ENCODE measurements around the gene VWA3A. TPM values are rescaled to one million over a fixed set of nuclear protein-coding genes. Genes with fewer than 3 reads are reported as not detected.

The VWA3A gene
- total RNA-seq, 1 experiment from 2014 or later = not detected

DNA sequence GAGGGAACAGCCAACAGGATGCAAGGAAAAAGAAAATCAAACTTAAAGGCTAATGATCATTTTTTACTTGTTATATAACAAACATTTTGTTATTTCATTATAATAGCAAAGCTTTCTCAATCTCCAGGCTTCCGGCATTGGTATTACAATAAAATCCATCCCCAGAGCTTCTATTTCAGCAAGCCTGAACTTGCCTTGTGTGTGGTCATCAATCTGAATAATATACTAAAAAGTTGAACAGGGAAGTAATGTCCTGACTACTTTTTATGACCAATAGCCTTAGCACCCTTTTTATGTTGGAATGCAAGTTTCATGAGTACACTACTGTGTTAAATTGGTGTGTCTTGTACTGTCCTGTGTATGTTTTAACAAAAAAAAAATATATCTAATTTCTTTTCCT, 27.1 kb upstream of the VWA3A start:
- POLR2A ChIA-PET = no interaction called here

DNA sequence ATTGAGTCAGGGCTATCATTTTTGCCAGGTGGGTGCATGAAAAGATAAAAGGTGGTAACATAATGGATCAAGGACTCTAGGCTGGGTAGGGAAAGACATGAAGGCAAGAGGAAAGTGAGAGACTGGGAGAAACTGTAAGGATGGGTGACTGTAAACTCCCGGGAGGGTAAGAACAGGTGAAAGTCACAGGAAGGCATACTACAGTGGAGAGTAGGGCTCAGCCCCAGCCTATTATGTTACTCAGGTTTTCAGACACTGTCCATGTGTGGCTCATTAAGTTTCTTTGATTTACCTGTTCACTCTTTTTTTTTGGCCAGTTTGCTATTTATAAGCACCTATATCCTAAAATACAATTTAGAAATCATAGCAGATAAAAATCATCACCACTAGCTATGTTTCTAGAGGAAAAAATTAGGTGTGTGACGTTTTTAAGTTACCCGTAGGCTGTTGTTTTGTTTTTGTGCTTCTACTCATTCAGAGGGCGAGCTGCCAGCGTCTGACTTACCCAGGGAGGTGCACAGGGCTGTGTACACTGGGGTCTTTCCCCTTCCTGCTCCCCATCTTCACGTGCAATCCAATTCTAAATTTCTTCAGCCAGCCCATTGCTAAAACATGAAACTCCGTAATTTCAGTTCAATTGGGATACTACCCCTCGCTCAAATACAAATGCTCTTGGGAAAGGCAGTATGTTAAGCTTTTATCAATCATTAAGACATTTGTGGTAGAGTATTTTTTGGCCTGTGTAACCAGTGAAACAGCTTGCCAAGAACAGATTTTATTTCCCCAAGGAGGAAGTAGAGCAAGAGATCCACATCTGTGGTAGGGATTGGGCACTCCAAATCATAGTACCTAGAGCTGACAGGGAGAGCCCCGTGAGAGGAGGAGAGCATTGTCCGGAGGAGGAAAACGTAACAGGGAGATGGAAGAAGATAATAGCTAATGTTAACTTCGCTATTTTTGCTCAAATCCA, 21.7 kb upstream of the VWA3A start:
- ATAC-seq = peak; percentile 45
- Histone ChIP-seq H3K36me3 (ENCODE audit: control insufficient read depth, insufficient read depth, low read length) (no peaks in the 10 kb centered on the region), H3K9me3 (ENCODE audit: control insufficient read depth, insufficient read depth, low read depth, low read length) (peaks cover 13% of the 10 kb centered on the region; the same call in 1 of the 2 replicates), H3K4me1 (ENCODE audit: control insufficient read depth, insufficient read depth, low read length) (peaks cover 32% of the 10 kb centered on the region), H3K27me3 (ENCODE audit: control insufficient read depth, insufficient read depth, low read length) (no peaks in the 10 kb centered on the region), H3K27ac (ENCODE audit: low read length) (peak overlapping the region; percentile 48), H3K4me3 (ENCODE audit: low read depth in 2 of 2, low read length in 2 of 2) (no peak overlapping the region)
- in situ Hi-C loops (cut with HindIII; ENCODE audit: low pct_unique_long_range_greater_than_20kb, low sequenced_read_pairs) (no loop called here), intact Hi-C loops (cut with micrococcal nuclease; ENCODE audit: unreplicated experiment) (no loop called here)
- ChIA-PET POLR2A (interaction anchor here (0.6 kb wide), 1 partner anchor 69 kb away, joined by 3 read pairs; no protein-coding TSS in a partner anchor), CTCF (interaction anchor here (0.9 kb wide), 1 partner anchor 29 kb away, joined by 5 read pairs; no protein-coding TSS in a partner anchor)
- TF ChIP-seq, protein P1, sequence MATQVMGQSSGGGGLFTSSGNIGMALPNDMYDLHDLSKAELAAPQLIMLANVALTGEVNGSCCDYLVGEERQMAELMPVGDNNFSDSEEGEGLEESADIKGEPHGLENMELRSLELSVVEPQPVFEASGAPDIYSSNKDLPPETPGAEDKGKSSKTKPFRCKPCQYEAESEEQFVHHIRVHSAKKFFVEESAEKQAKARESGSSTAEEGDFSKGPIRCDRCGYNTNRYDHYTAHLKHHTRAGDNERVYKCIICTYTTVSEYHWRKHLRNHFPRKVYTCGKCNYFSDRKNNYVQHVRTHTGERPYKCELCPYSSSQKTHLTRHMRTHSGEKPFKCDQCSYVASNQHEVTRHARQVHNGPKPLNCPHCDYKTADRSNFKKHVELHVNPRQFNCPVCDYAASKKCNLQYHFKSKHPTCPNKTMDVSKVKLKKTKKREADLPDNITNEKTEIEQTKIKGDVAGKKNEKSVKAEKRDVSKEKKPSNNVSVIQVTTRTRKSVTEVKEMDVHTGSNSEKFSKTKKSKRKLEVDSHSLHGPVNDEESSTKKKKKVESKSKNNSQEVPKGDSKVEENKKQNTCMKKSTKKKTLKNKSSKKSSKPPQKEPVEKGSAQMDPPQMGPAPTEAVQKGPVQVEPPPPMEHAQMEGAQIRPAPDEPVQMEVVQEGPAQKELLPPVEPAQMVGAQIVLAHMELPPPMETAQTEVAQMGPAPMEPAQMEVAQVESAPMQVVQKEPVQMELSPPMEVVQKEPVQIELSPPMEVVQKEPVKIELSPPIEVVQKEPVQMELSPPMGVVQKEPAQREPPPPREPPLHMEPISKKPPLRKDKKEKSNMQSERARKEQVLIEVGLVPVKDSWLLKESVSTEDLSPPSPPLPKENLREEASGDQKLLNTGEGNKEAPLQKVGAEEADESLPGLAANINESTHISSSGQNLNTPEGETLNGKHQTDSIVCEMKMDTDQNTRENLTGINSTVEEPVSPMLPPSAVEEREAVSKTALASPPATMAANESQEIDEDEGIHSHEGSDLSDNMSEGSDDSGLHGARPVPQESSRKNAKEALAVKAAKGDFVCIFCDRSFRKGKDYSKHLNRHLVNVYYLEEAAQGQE (IDR thresholded peaks at IDR 0.05; ENCODE audit: insufficient read depth in 1 of 2, low read depth in 2 of 2, low read length in 1 of 2) = no peak
- no peak for TF ChIP-seq SIN3A (IDR thresholded peaks at IDR 0.05; ENCODE audit: borderline replicate concordance, insufficient read depth, low read depth, low read length)
- TF ChIP-seq TCF7L2 (IDR thresholded peaks at IDR 0.05; ENCODE audit: low read depth, low read length) = no peak
- no peak for TF ChIP-seq CTCF (IDR thresholded peaks at IDR 0.05)
- no peak for DNase-seq (ENCODE audit: low read depth, low spot score)
- BruUV-seq (replicated peaks) = no TSS peak

More for the DNA sequence above, 27.1 kb upstream of the VWA3A start:
- DNase-seq (ENCODE audit: low read depth, low spot score) (no peak), ATAC-seq (no peak)
- TF ChIP-seq CTCF (IDR thresholded peaks at IDR 0.05) (no peak), SIN3A (IDR thresholded peaks at IDR 0.05; ENCODE audit: borderline replicate concordance, insufficient read depth, low read depth, low read length) (no peak), TCF7L2 (IDR thresholded peaks at IDR 0.05; ENCODE audit: low read depth, low read length) (no peak), POLR2AphosphoS5 (IDR thresholded peaks at IDR 0.05; ENCODE audit: low read depth, low read length) (no peak)
- TF ChIP-seq, protein P1 (IDR thresholded peaks at IDR 0.05; ENCODE audit: insufficient read depth in 1 of 2, low read depth in 2 of 2, low read length in 1 of 2) = no peak
- H3K4me3 ChIP-seq (ENCODE audit: low read depth in 2 of 2, low read length in 2 of 2) = no peak overlapping the region
- no TSS peak for BruUV-seq (replicated peaks)
- no peaks in the 10 kb centered on the region for H3K36me3 ChIP-seq (ENCODE audit: control insufficient read depth, insufficient read depth, low read length)
- peaks cover under 1% of the 10 kb centered on the region for H3K4me1 ChIP-seq (ENCODE audit: control insufficient read depth, insufficient read depth, low read length)
- intact Hi-C loops (cut with micrococcal nuclease; ENCODE audit: unreplicated experiment) = no loop called here
- no peak overlapping the region for H3K27ac ChIP-seq (ENCODE audit: low read length)
- CTCF ChIA-PET = interaction anchor here (0.5 to 1.2 kb wide), 2 partner anchors 34 to 46 kb away, joined by 3 to 7 read pairs; no protein-coding TSS in a partner anchor
- H3K27me3 ChIP-seq (ENCODE audit: control insufficient read depth, insufficient read depth, low read length) = no peaks in the 10 kb centered on the region
- peaks cover 18% of the 10 kb centered on the region; the same call in 1 of the 2 replicates for H3K9me3 ChIP-seq (ENCODE audit: control insufficient read depth, insufficient read depth, low read depth, low read length)
- in situ Hi-C loops (cut with HindIII; ENCODE audit: low pct_unique_long_range_greater_than_20kb, low sequenced_read_pairs) = no loop called here

Measured in Panc1 (cell line).